GM23338 (cell line): ENCODE measurements around the gene SRRD. TPM values are rescaled to one million over a fixed set of nuclear protein-coding genes. Genes with fewer than 3 reads are reported as not detected.
A peak's percentile ranks its signal among the peaks of the same experiment; 100 is the strongest.

Experiments
- ATAC-seq: fragments of 200-7000 bp; cut with Tn5 transposase; 3 replicates; pipeline ENCODE4 v1.9.1; 2020
- DNase-seq: peaks from one replicate; pipeline ENCODE4 v3.0.0-alpha.2; 2015; ENCODE audit warnings: low spot score
- H2AFZ ChIP-seq: fragments of 200-600 bp; sonication (generic); 2 replicates; pipeline ENCODE4 v1.8.0; 2016; ENCODE audit warnings: antibody characterized with exemption, mild to moderate bottlenecking, moderate library complexity
- H3F3A ChIP-seq: fragments of 200-600 bp; sonication (generic); replicated peaks from 2 replicates; pipeline ENCODE4 v1.8.0; 2017; ENCODE audit warnings: antibody characterized with exemption, mixed run types, low read depth
- H3K27ac ChIP-seq: fragments of 200-600 bp; sonication (generic); 2 replicates; pipeline ENCODE4 v1.6.1; 2016; ENCODE audit warnings: low read depth
- H3K27me3 ChIP-seq: fragments of 200-600 bp; sonication (generic); 2 replicates; pipeline ENCODE4 v1.8.0; 2016; ENCODE audit warnings: mild to moderate bottlenecking, mixed run types, moderate library complexity; ENCODE audit not compliant: insufficient read depth
- H3K36me3 ChIP-seq: fragments of 200-600 bp; sonication (generic); 2 replicates; pipeline ENCODE4 v1.8.0; 2016; ENCODE audit warnings: mild to moderate bottlenecking; ENCODE audit not compliant: insufficient read depth
- H3K4me1 ChIP-seq: fragments of 200-600 bp; sonication (generic); 2 replicates; pipeline ENCODE4 v1.8.0; 2016; ENCODE audit warnings: mild to moderate bottlenecking, moderate library complexity; ENCODE audit not compliant: insufficient read depth
- H3K4me2 ChIP-seq: fragments of 200-600 bp; sonication (generic); 2 replicates; pipeline ENCODE4 v1.7.1; 2017; ENCODE audit warnings: mixed run types
- H3K4me3 ChIP-seq: fragments of 200-600 bp; sonication (generic); 2 replicates; pipeline ENCODE4 v1.6.1; 2016; ENCODE audit warnings: mixed run types
- H3K79me2 ChIP-seq: fragments of 200-600 bp; sonication (generic); replicated peaks from 2 replicates; pipeline ENCODE4 v1.8.0; 2017; ENCODE audit warnings: mild to moderate bottlenecking; ENCODE audit not compliant: insufficient read depth
- H3K9me2 ChIP-seq: fragments of 200-600 bp; sonication (generic); 2 replicates; pipeline ENCODE4 v1.8.0; 2017; ENCODE audit not compliant: insufficient read depth
- H4K20me1 ChIP-seq: fragments of 200-600 bp; sonication (generic); replicated peaks from 2 replicates; pipeline ENCODE4 v1.8.0; 2017; ENCODE audit warnings: mild to moderate bottlenecking; ENCODE audit not compliant: insufficient read depth
- H3K27ac Mint-ChIP-seq: 2 replicates; pipeline ENCODE4 v1.8.0; 2020; ENCODE audit warnings: inconsistent platforms, mild to moderate bottlenecking, moderate library complexity, mixed read lengths
- H3K27me3 Mint-ChIP-seq: 3 replicates; pipeline ENCODE4 v1.8.0; 2022; ENCODE audit warnings: low read depth, mild to moderate bottlenecking, moderate library complexity, mixed read lengths, inconsistent platforms; ENCODE audit not compliant: insufficient read depth, poor library complexity
- H3K36me3 Mint-ChIP-seq: 3 replicates; pipeline ENCODE4 v1.8.0; 2021; ENCODE audit warnings: low read depth, mild to moderate bottlenecking, inconsistent platforms, moderate library complexity, mixed read lengths
- H3K4me1 Mint-ChIP-seq: 3 replicates; pipeline ENCODE4 v1.8.0; 2020; ENCODE audit warnings: mild to moderate bottlenecking, inconsistent platforms, mixed read lengths
- H3K4me3 Mint-ChIP-seq: 3 replicates; pipeline ENCODE4 v1.8.0; 2021; ENCODE audit warnings: moderate library complexity, mild to moderate bottlenecking, inconsistent platforms, mixed read lengths
- H3K9me3 Mint-ChIP-seq: 3 replicates; pipeline ENCODE4 v1.8.0; 2020; ENCODE audit warnings: moderate library complexity, mild to moderate bottlenecking, inconsistent platforms, mixed read lengths
- CREB1 ChIP-seq: fragments of 250-450 bp; sonication (Bioruptor Pico); IDR thresholded peaks from 2 replicates; pipeline ENCODE4 v1.5.0; 2020; ENCODE audit warnings: low read depth, mild to moderate bottlenecking, moderate library complexity
- EZH2 ChIP-seq: fragments of 200-600 bp; sonication (generic); IDR thresholded peaks from one replicate; pipeline ENCODE4 v1.8.0; 2017; ENCODE audit warnings: antibody characterized with exemption, mild to moderate bottlenecking, low read depth; ENCODE audit not compliant: unreplicated experiment
- EZH2phosphoT487 ChIP-seq: fragments of 200-600 bp; sonication (generic); IDR thresholded peaks from one replicate; pipeline ENCODE4 v1.8.1; 2018; ENCODE audit warnings: antibody characterized with exemption; ENCODE audit not compliant: unreplicated experiment
- JUNB ChIP-seq: IDR thresholded peaks from one replicate; pipeline ENCODE4 v1.6.1; 2016; ENCODE audit warnings: antibody characterized with exemption; ENCODE audit not compliant: unreplicated experiment
- NANOG ChIP-seq: IDR thresholded peaks from 2 replicates; pipeline ENCODE4 v1.6.1; 2016; ENCODE audit warnings: antibody characterized with exemption, borderline replicate concordance
- POLR2AphosphoS5 ChIP-seq: IDR thresholded peaks from 2 replicates; pipeline ENCODE4 v1.6.1; 2016; ENCODE audit warnings: antibody characterized with exemption, low read depth
- STAT1 ChIP-seq: IDR thresholded peaks from one replicate; pipeline ENCODE4 v1.6.1; 2016; ENCODE audit warnings: antibody characterized with exemption; ENCODE audit not compliant: unreplicated experiment
- ZNF114 ChIP-seq: fragments of 250-450 bp; sonication (Bioruptor Pico); IDR thresholded peaks from 2 replicates; pipeline ENCODE4 v1.5.0; 2020; ENCODE audit warnings: mild to moderate bottlenecking, moderate library complexity
- ZNF331 ChIP-seq: fragments of 250-450 bp; sonication (Bioruptor Pico); IDR thresholded peaks from 2 replicates; pipeline ENCODE4 v1.5.0; 2020; ENCODE audit warnings: low read depth, mild to moderate bottlenecking, moderate library complexity
- polyA plus RNA-seq: library from polyadenylated mRNA; unstranded; fragments of >200 nt; fragmentation: Nextera tagmentation; extraction: Ambion mirVana; gene quantifications from 2 replicates; pipeline ENCODE4 v1.2.1, GENCODE V29; 2016
- total RNA-seq: library from RNA; depleted of rRNA; stranded (reverse); fragments of >200 nt; shearing (Covaris generic); gene quantifications from 2 replicates; pipeline ENCODE4 v1.2.3, GENCODE V29; 2014
- TF ChIP-seq, protein P1 (sequence below): IDR thresholded peaks from 2 replicates; pipeline ENCODE4 v1.6.1; 2016; ENCODE audit warnings: antibody characterized with exemption
- TF ChIP-seq, protein P2 (sequence below): fragments of 250-450 bp; sonication (Bioruptor Pico); IDR thresholded peaks from 2 replicates; pipeline ENCODE4 v1.5.0; 2020; ENCODE audit warnings: mild to moderate bottlenecking, moderate library complexity
- TF ChIP-seq, protein P3 (sequence below), 2 experiments: fragments of 200-600 bp in 1 of 2; sonication (generic) in 1 of 2; conservative IDR thresholded peaks; 2 replicates each; pipeline versions ENCODE4 v1.5.1 to v1.6.1; 2016 to 2017; ENCODE audit warnings: antibody characterized with exemption in 2 of 2, low read depth in 2 of 2, mild to moderate bottlenecking in 2 of 2, moderate library complexity in 1 of 2
- TF ChIP-seq, protein P4 (sequence below): IDR thresholded peaks from one replicate; pipeline ENCODE4 v1.6.1; 2018; ENCODE audit warnings: antibody characterized with exemption; ENCODE audit not compliant: unreplicated experiment

SRRD gene
- total and polyA plus RNA-seq, 2 experiments from 2014 or later, result 17.8 to 23.2 TPM

DNA sequence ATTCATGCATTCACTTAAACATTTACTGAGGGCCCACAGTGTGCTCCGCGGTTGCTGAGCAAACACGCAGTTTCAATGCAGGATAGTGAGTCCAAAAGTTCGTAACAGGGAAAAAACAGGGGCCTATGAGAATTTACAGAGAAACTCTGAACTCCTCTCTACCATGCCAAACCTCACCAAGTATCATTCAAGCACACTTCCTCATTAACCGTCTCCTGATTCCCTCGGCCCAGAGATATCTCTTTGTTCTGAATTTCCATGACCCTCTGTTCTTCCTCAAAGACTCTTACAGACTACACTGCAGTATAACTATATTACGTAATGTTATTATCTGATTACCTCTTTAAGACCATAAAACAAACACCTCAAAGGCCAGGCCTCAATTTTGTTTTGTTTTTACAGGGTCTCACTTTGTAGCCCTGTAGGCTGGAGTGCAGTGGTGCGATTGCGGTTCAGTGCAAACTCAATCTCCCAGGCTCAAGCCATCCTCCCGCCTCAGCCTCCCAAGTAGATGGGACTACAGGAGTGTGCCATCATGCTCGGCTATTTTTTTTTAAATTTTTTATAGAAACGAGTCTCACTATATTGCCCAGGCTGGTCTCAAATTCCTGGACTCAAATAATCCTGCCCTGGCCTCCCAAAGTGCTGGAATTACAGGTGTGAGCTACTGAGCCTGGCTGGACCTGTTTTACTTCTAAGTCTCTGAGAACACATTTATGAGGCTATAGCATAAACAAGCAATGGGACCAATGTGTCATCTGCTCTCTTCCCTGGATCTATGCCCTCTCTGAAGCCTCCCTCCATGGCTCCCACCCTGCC, 3.7 kb upstream of the SRRD start:
- H3K36me3 ChIP-seq, result peaks cover 23% of the 10 kb centered on the region
- peaks cover 27% of the 10 kb centered on the region for H3K4me1 ChIP-seq
- Mint-ChIP-seq H3K36me3 (peaks cover 34% of the 10 kb centered on the region), H3K27ac (peak overlapping the region; percentile 9), H3K27me3 (peaks cover 2% of the 10 kb centered on the region), H3K9me3 (0 out of 3 replicates have a peak, but pooled peaks cover 2% of the 10 kb centered on the region), H3K4me1 (peaks cover 36% of the 10 kb centered on the region), H3K4me3 (peak overlapping the region; percentile 21)
- peak overlapping the region; percentile 52 for H3K4me2 ChIP-seq
- no peak for DNase-seq
- TF ChIP-seq, protein P1, sequence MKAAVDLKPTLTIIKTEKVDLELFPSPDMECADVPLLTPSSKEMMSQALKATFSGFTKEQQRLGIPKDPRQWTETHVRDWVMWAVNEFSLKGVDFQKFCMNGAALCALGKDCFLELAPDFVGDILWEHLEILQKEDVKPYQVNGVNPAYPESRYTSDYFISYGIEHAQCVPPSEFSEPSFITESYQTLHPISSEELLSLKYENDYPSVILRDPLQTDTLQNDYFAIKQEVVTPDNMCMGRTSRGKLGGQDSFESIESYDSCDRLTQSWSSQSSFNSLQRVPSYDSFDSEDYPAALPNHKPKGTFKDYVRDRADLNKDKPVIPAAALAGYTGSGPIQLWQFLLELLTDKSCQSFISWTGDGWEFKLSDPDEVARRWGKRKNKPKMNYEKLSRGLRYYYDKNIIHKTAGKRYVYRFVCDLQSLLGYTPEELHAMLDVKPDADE, result no peak
- TF ChIP-seq EZH2phosphoT487, result no peak
- TF ChIP-seq, protein P2, sequence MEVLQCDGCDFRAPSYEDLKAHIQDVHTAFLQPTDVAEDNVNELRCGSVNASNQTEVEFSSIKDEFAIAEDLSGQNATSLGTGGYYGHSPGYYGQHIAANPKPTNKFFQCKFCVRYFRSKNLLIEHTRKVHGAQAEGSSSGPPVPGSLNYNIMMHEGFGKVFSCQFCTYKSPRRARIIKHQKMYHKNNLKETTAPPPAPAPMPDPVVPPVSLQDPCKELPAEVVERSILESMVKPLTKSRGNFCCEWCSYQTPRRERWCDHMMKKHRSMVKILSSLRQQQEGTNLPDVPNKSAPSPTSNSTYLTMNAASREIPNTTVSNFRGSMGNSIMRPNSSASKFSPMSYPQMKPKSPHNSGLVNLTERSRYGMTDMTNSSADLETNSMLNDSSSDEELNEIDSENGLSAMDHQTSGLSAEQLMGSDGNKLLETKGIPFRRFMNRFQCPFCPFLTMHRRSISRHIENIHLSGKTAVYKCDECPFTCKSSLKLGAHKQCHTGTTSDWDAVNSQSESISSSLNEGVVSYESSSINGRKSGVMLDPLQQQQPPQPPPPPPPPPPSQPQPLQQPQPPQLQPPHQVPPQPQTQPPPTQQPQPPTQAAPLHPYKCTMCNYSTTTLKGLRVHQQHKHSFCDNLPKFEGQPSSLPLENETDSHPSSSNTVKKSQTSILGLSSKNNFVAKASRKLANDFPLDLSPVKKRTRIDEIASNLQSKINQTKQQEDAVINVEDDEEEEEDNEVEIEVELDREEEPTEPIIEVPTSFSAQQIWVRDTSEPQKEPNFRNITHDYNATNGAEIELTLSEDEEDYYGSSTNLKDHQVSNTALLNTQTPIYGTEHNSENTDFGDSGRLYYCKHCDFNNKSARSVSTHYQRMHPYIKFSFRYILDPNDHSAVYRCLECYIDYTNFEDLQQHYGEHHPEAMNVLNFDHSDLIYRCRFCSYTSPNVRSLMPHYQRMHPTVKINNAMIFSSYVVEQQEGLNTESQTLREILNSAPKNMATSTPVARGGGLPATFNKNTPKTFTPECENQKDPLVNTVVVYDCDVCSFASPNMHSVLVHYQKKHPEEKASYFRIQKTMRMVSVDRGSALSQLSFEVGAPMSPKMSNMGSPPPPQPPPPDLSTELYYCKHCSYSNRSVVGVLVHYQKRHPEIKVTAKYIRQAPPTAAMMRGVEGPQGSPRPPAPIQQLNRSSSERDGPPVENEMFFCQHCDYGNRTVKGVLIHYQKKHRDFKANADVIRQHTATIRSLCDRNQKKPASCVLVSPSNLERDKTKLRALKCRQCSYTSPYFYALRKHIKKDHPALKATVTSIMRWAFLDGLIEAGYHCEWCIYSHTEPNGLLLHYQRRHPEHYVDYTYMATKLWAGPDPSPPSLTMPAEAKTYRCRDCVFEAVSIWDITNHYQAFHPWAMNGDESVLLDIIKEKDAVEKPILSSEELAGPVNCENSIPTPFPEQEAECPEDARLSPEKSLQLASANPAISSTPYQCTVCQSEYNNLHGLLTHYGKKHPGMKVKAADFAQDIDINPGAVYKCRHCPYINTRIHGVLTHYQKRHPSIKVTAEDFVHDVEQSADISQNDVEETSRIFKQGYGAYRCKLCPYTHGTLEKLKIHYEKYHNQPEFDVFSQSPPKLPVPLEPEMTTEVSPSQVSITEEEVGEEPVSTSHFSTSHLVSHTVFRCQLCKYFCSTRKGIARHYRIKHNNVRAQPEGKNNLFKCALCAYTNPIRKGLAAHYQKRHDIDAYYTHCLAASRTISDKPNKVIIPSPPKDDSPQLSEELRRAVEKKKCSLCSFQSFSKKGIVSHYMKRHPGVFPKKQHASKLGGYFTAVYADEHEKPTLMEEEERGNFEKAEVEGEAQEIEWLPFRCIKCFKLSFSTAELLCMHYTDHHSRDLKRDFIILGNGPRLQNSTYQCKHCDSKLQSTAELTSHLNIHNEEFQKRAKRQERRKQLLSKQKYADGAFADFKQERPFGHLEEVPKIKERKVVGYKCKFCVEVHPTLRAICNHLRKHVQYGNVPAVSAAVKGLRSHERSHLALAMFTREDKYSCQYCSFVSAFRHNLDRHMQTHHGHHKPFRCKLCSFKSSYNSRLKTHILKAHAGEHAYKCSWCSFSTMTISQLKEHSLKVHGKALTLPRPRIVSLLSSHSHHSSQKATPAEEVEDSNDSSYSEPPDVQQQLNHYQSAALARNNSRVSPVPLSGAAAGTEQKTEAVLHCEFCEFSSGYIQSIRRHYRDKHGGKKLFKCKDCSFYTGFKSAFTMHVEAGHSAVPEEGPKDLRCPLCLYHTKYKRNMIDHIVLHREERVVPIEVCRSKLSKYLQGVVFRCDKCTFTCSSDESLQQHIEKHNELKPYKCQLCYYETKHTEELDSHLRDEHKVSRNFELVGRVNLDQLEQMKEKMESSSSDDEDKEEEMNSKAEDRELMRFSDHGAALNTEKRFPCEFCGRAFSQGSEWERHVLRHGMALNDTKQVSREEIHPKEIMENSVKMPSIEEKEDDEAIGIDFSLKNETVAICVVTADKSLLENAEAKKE (CRISPR knock-in tag), result no peak
- no peak for TF ChIP-seq STAT1
- no peak for TF ChIP-seq ZNF331 (CRISPR knock-in tag)
- no peak for TF ChIP-seq JUNB
- TF ChIP-seq, protein P3, sequence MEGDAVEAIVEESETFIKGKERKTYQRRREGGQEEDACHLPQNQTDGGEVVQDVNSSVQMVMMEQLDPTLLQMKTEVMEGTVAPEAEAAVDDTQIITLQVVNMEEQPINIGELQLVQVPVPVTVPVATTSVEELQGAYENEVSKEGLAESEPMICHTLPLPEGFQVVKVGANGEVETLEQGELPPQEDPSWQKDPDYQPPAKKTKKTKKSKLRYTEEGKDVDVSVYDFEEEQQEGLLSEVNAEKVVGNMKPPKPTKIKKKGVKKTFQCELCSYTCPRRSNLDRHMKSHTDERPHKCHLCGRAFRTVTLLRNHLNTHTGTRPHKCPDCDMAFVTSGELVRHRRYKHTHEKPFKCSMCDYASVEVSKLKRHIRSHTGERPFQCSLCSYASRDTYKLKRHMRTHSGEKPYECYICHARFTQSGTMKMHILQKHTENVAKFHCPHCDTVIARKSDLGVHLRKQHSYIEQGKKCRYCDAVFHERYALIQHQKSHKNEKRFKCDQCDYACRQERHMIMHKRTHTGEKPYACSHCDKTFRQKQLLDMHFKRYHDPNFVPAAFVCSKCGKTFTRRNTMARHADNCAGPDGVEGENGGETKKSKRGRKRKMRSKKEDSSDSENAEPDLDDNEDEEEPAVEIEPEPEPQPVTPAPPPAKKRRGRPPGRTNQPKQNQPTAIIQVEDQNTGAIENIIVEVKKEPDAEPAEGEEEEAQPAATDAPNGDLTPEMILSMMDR (conservative IDR thresholded peaks at IDR 0.05; ENCODE audit: low read depth in 2 of 2), result no peak
- no peak for TF ChIP-seq NANOG
- no peak for TF ChIP-seq CREB1 (CRISPR knock-in tag)
- TF ChIP-seq EZH2, result no peak
- no peak for TF ChIP-seq POLR2AphosphoS5
- TF ChIP-seq, protein P4, sequence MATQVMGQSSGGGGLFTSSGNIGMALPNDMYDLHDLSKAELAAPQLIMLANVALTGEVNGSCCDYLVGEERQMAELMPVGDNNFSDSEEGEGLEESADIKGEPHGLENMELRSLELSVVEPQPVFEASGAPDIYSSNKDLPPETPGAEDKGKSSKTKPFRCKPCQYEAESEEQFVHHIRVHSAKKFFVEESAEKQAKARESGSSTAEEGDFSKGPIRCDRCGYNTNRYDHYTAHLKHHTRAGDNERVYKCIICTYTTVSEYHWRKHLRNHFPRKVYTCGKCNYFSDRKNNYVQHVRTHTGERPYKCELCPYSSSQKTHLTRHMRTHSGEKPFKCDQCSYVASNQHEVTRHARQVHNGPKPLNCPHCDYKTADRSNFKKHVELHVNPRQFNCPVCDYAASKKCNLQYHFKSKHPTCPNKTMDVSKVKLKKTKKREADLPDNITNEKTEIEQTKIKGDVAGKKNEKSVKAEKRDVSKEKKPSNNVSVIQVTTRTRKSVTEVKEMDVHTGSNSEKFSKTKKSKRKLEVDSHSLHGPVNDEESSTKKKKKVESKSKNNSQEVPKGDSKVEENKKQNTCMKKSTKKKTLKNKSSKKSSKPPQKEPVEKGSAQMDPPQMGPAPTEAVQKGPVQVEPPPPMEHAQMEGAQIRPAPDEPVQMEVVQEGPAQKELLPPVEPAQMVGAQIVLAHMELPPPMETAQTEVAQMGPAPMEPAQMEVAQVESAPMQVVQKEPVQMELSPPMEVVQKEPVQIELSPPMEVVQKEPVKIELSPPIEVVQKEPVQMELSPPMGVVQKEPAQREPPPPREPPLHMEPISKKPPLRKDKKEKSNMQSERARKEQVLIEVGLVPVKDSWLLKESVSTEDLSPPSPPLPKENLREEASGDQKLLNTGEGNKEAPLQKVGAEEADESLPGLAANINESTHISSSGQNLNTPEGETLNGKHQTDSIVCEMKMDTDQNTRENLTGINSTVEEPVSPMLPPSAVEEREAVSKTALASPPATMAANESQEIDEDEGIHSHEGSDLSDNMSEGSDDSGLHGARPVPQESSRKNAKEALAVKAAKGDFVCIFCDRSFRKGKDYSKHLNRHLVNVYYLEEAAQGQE, result no peak
- no peak for TF ChIP-seq ZNF114
- peaks cover 56% of the 10 kb centered on the region for H3K79me2 ChIP-seq
- peaks cover 15% of the 10 kb centered on the region for H3F3A ChIP-seq
- no peaks in the 10 kb centered on the region for H3K9me2 ChIP-seq
- H2AFZ ChIP-seq, result no peak overlapping the region
- no peak for ATAC-seq
- H3K27ac ChIP-seq, result no peak overlapping the region
- H3K27me3 ChIP-seq, result no peaks in the 10 kb centered on the region
- H3K4me3 ChIP-seq, result no peak overlapping the region
- H4K20me1 ChIP-seq, result peaks cover 8% of the 10 kb centered on the region
